Right cardiac atrium (tissue), 5 donors: ENCODE measurements around the gene METRN. TPM values are rescaled to one million over a fixed set of nuclear protein-coding genes. Genes with fewer than 3 reads are reported as not detected.

Source experiments
- ATAC-seq, 2 donors: fragments of 200-7000 bp; cut with Tn5 transposase; one replicate each; pipeline versions ENCODE4 v1.8.0 to v1.9.1; 2020; ENCODE audit warnings: moderate library complexity in 2 of 2, mild to moderate bottlenecking in 1 of 2
- DNase-seq, 3 donors: peaks; one replicate each; pipeline ENCODE4 v3.0.0-alpha.2; 2020
- H3K27ac ChIP-seq: one replicate; pipeline ENCODE4 v1.5.1; 2013; ENCODE audit warnings: mild to moderate bottlenecking, low read length, control low read depth, moderate library complexity
- H3K27me3 ChIP-seq: one replicate; pipeline ENCODE4 v1.6.1; 2013; ENCODE audit not compliant: control insufficient read depth, insufficient read depth
- H3K4me1 ChIP-seq: one replicate; pipeline ENCODE4 v1.6.1; 2013; ENCODE audit warnings: low read length; ENCODE audit not compliant: control insufficient read depth, insufficient read depth
- H3K4me3 ChIP-seq: one replicate; pipeline ENCODE4 v1.5.1; 2013; ENCODE audit warnings: low read length, control low read depth
- H3K9me3 ChIP-seq: one replicate; pipeline ENCODE4 v1.6.1; 2013; ENCODE audit warnings: low read length; ENCODE audit not compliant: control insufficient read depth
- WGBS: extraction: QIAGEN DNeasy Blood & Tissue Kit; methylation state at CpG from one replicate; pipeline ENCODE4 v1.1.7; 2013; 5-methylcytosine and 5-hydroxymethylcytosine counted together
- intact Hi-C, 4 donors: fragments of 100-400 bp; cut with DNase I; formaldehyde crosslinking; loops; one replicate each; pipeline versions ENCODE4 v1.11.0 to v1.14.0; 2022 to 2023
- polyA plus RNA-seq: library from polyadenylated mRNA; stranded (reverse); fragments of 200-250 nt; gene quantifications from one replicate; pipeline ENCODE4 v1.2.3, GENCODE V29; 2013
- total RNA-seq, 4 donors: library from RNA; stranded (reverse); fragmentation: NEBNext Ultra II Directional; extraction: Animal tissue kit (Norgen Biotek cat#: 25700); gene quantifications; one replicate each; pipeline ENCODE4 v1.2.1, GENCODE V29; 2021
- donor health status: healthy with polysubstance abuse.
- donor health status: DM: no; HTN: yes; CAD: no.
- donor health status: DM: no; HTN: no; CAD: no.
- donor health status: DM: no; HTN: yes; CAD: no; lungs with severe emphysema.
- donor health status: DM: yes; HTN: yes; CAD: no.

Gene METRN
- total and polyA plus RNA-seq, 5 donors = 65.2 to 75.0 (median 68.2) TPM

DNA sequence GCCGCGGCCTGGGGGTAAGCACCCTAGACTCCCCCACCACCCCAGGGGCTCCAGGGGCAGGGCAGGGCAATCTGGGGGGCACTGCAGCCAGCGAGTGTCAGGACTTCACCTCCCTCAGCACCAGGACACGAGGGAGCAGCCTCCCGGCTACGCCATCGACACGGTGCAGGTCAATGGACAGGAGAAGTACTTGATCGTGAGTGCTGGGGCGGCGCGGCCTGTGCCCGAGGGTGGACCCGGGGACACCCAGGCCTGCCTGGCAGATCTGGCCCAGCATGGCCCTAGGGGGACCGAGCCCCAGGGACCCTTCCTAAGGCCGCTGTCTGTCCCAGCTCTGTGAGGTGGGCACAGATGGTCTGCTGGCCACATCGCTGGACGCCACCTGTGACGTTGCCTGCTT lies 42.5 kb upstream of the METRN start:
- no peak overlapping the region for H3K4me3 ChIP-seq
- DNase-seq (no peak), ATAC-seq (no peak)
- no peak overlapping the region for H3K27ac ChIP-seq
- H3K4me1 ChIP-seq = peaks cover 3% of the 10 kb centered on the region
- intact Hi-C loops = no loop called here
- H3K27me3 ChIP-seq = no peaks in the 10 kb centered on the region
- WGBS = 92% methylated on average over 19 of the region's 19 CpGs
- no peaks in the 10 kb centered on the region for H3K9me3 ChIP-seq

DNA sequence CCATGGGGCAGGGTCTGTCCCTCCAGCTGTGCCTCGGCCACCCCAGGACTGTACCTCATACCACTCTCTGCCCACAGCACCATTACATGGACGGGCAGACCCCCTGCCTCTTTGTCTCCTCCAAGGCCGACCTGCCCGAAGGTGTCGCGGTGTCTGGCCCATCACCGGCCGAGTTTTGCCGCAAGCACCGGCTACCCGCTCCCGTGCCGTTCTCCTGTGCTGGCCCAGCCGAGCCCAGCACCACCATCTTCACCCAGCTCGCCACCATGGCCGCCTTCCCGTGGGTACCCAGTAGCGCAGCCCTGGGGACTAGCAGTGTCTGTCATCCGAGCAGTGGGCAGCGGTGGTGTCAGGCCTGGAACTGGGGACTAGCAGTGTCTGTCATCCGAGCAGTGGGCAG lies 42.1 kb upstream of the METRN start:
- ATAC-seq = no peak
- no peaks in the 10 kb centered on the region for H3K9me3 ChIP-seq

DNA sequence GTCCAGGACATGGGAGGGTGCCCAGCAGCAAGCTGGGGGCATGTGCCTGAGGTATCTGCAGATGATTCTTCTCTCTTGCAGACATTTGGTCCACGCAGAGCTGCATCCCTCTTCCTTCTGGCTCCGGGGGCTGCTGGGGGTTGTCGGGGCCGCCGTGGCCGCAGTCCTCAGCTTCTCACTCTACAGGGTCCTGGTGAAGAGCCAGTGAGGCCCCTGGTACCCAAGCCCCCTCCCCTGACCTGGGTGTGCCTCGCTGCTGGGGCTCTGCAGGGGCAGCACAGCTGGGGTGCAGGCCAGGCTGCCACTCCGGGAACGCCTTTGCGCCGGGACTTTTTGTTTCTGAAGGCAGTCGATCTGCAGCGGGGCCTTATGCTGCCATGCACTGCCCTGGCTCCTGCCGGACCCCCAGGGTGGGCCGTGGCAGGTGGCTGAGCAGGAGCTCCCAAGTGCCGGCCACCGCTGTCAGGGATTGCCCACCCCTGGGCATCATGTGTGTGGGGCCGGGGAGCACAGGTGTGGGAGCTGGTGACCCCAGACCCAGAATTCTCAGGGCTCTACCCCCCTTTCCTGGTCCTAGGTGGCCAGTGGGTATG lies 41.4 kb upstream of the METRN start:
- no peak overlapping the region for H3K27ac ChIP-seq
- H3K27me3 ChIP-seq = no peaks in the 10 kb centered on the region
- 90% methylated on average over 18 of the region's 18 CpGs for WGBS
- DNase-seq (no peak), ATAC-seq (no peak)
- H3K4me1 ChIP-seq = peaks cover 3% of the 10 kb centered on the region
- H3K9me3 ChIP-seq = no peaks in the 10 kb centered on the region
- intact Hi-C loops = no loop called here
- H3K4me3 ChIP-seq = no peak overlapping the region

More for the DNA sequence above, 42.1 kb upstream of the METRN start:
- intact Hi-C loops = no loop called here
- H3K27ac ChIP-seq = no peak overlapping the region
- DNase-seq = no peak
- 94% methylated on average over 21 of the region's 21 CpGs for WGBS
- no peaks in the 10 kb centered on the region for H3K27me3 ChIP-seq
- no peak overlapping the region for H3K4me3 ChIP-seq
- H3K4me1 ChIP-seq = peaks cover 3% of the 10 kb centered on the region

DNA sequence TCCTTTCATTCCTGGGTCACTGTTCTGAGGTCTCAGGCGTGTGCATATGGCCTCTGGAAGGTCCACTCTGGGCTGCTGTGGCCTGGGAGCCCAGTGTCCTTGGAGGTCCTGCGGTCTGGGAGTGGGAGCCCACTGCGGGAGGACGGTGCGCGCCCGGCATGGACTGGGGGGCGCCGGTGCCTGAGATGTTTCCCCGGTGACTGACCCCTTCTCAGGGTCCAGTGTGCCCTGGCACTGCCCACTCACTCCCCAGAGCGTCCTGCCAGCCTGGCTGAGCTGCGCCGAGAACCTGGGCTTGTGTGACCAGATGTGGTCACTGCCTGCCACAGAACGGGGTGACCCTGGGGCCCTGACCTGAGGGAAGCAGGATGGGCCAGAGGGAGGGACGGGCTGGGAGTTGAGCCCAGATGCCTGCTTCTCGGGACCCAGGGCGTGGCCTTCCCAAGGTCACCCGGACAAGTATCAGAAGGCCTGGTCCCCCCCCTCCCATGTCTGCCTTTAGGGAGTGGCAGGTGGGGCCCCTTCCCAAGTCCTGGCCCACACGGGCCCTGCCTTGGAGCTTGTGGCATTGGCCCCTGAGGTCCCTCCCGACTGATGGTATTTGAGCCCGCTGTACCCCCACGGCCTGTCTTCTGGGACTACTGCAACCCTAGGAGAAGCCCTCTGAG lies 40.6 kb upstream of the METRN start:
- intact Hi-C loops = no loop called here
- Histone ChIP-seq H3K9me3 (no peaks in the 10 kb centered on the region), H3K27ac (no peak overlapping the region), H3K4me1 (no peaks in the 10 kb centered on the region), H3K4me3 (no peak overlapping the region), H3K27me3 (no peaks in the 10 kb centered on the region)
- ATAC-seq = no peak
- no peak for DNase-seq
- WGBS = 71% methylated on average over 22 of the region's 22 CpGs

DNA sequence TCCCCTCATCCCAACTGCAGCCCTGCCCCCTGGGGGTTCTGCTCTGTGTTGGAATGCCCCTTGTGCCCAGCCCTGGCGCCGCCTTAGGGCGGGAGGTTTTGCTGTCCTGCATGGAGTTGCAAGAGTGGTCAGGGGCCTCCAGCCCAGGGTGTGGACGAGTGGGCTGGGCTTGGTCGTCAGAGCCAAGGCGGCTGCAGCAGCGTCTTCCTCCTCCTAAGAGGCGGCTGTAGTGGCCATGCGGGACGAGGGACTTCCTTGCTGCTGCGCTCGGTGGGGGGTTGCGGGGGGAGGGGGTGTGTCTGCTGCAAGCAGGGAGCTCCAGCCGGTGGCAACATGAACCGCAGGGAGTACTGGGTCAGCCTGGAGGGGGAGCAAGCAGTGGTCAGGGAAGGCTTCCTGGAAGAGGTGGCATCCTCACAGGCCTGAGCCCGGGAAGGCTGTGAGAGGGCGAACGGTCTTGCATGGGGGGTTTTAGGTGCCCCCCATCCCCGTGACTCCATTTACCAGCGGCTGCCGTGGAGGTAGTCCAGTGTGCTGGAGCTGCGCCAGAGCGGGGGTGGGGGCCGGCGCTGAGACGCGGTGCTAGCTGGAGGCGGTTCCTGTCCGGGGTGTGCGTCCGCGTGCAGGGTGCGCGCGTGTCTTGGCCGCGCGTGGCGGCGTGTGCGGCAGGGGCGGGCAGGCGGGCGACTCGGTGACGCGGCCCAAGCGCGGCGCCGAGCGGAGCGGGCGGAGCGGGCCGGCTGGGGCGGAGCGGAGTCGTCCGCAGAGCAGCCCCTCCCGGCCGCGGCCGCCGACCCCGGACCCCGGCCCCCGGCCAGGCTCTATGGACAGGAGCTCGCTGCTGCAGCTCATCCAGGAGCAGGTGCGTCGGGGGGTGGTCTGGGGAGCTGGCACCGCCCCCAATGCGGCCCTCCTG lies 39.7 kb upstream of the METRN start, which contains the start of gene RHBDL1:
Gene RHBDL1 (plus strand): TSS at position 704 of the 916 bp plus-strand sequence. CDS start 120 bp downstream, at position 824.
- ATAC-seq (no peak), DNase-seq (peak in 1 of 3 donors; percentile 83)
- H3K27ac ChIP-seq = no peak within 1 kb of the TSS
- 2% methylated on average over 73 of the region's 73 CpGs for WGBS
- no peaks in the 10 kb centered on the region for H3K9me3 ChIP-seq
- H3K4me3 ChIP-seq = peak within 1 kb of the TSS; percentile 22
- no peaks in the 10 kb centered on the region for H3K4me1 ChIP-seq
- intact Hi-C loops = no loop called here
- H3K27me3 ChIP-seq = no peaks in the 10 kb centered on the region

DNA sequence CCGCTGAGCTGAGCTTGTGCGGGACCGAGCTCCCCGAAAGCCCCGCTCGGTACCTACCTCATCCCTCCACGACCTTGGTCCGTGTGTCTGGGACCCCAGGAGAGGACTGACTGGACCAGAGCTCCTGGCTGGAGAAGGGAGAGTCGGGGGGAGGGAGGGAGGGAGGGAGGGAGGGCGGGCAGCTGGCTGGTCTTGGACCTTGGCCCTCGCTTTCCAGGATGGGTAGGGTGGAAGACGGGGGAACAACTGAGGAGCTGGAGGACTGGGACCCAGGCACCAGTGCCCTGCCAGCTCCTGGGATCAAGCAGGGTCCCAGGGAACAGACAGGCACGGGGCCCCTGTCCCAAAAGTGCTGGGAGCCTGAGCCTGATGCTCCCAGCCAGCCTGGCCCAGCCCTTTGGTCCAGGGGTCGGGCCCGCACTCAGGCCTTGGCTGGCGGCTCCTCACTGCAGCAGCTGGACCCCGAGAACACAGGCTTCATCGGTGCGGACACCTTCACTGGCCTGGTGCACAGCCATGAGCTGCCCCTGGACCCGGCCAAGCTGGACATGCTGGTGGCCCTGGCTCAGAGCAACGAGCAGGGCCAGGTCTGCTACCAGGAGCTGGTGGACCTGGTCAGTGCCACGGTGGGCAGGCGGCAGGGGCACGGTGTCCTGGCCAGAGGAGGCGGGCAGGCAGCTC lies 38.9 kb upstream of the METRN start:
- ATAC-seq (no peak), DNase-seq (no peak)
- Histone ChIP-seq H3K4me1 (peaks cover under 1% of the 10 kb centered on the region), H3K4me3 (peak overlapping the region; percentile 22), H3K27me3 (no peaks in the 10 kb centered on the region), H3K9me3 (no peaks in the 10 kb centered on the region), H3K27ac (no peak overlapping the region)
- intact Hi-C loops = no loop called here
- WGBS = 42% methylated on average over 25 of the region's 25 CpGs

DNA sequence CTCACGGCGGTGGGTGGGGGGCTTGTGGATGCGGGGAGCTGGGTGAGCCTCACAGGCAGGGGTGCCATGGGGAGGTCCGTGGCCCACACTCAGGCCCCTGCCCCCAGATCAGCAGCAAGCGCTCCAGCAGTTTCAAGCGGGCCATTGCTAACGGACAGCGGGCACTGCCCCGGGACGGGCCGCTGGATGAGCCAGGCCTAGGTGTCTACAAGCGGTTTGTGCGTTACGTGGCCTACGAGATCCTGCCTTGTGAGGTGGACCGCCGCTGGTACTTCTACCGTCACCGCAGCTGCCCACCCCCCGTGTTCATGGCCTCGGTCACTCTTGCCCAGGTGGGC lies 38.4 kb upstream of the METRN start:
- intact Hi-C loops = no loop called here

DNA sequence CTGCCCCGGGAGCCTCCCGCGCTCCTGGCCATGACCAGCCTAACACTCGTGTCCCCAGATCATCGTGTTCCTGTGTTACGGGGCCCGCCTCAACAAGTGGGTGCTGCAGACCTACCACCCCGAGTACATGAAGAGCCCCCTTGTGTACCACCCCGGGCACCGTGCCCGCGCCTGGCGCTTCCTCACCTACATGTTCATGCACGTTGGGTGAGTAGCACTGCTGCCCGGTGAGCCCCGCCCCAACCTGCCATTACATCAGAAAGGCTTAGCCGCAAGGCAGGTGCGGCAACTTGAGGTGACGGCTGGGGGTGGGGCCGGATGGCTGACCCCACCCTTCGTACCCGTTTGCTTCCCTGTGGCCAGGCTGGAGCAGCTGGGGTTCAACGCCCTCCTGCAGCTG lies 38.0 kb upstream of the METRN start:
- intact Hi-C loops = no loop called here
- Histone ChIP-seq H3K27ac (no peak overlapping the region), H3K4me1 (peaks cover 7% of the 10 kb centered on the region), H3K4me3 (no peak overlapping the region), H3K27me3 (no peaks in the 10 kb centered on the region), H3K9me3 (no peaks in the 10 kb centered on the region)
- WGBS = 67% methylated on average over 23 of the region's 23 CpGs
- no peak for ATAC-seq
- DNase-seq = no peak

More for the DNA sequence above, 38.4 kb upstream of the METRN start:
- Histone ChIP-seq H3K4me3 (no peak overlapping the region), H3K4me1 (peaks cover 5% of the 10 kb centered on the region), H3K27me3 (no peaks in the 10 kb centered on the region), H3K27ac (no peak overlapping the region), H3K9me3 (no peaks in the 10 kb centered on the region)
- DNase-seq = no peak
- ATAC-seq = no peak
- 90% methylated on average over 21 of the region's 21 CpGs for WGBS

DNA sequence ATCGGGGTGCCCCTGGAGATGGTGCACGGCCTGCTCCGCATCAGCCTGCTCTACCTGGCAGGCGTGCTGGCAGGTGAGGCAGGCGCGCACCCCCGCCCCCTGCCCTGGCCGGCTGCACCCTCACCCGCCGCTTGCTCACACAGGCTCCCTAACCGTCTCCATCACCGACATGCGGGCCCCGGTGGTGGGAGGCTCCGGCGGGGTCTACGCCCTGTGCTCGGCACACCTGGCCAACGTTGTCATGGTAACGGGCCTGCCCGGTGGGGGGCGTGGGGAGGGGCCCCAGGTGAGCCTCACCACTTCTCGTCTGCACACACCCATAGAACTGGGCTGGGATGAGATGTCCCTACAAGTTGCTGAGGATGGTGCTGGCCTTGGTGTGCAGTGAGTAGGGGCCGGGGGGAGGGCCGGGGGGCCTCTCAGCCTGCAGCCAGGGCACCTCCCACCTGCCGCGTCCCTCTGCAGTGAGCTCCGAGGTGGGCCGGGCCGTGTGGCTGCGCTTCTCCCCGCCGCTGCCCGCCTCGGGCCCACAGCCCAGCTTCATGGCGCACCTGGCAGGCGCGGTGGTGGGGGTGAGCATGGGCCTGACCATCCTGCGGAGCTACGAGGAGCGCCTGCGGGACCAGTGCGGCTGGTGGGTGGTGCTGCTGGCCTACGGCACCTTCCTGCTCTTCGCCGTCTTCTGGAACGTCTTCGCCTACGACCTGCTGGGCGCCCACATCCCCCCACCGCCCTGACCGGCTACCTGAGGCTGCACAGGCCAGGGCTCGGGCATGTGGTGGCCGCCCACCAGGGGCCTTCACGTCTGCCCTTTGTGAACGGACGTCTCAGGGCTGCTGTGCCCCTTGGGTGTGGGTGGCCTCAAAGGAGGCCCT lies 37.4 kb upstream of the METRN start:
- intact Hi-C loops = no loop called here
- peaks cover 7% of the 10 kb centered on the region for H3K4me1 ChIP-seq
- no peak overlapping the region for H3K27ac ChIP-seq
- no peak for DNase-seq
- 56% methylated on average over 57 of the region's 57 CpGs for WGBS
- H3K4me3 ChIP-seq = no peak overlapping the region
- no peaks in the 10 kb centered on the region for H3K9me3 ChIP-seq
- ATAC-seq = no peak
- H3K27me3 ChIP-seq = no peaks in the 10 kb centered on the region

DNA sequence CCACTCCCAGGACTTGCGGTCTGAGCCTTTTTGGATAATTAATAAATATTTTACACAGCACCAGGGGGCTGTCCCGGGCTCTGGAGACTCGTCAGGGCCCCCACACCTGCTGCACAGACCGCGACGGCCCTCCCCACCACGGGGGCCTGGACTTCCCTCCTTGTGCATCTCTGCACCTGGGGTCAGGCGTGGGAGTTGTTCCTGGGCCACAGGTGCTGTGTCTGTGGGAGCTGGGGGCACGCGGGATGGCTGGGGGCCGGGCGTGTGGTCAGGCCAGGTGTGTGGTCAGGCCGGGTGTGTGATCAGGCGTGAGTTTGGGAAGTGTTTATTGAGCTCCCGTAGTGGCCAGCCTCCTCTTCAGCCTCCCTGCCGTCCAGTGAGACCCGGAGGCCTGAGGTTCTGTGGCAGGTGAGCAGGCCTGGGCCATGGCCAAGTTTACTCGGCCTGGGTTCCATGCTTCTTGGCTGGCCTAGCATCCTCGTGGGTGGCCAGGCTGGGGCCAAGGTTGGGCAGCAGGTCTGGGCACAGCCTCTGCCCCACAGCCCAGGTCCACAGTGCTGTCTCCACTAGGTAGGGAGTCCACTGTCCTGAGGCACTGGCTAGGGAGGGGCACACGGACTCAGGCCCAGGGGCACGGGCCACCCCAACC lies 36.6 kb upstream of the METRN start:
- no peak for ATAC-seq
- no peak overlapping the region for H3K27ac ChIP-seq
- no peak overlapping the region for H3K4me3 ChIP-seq
- no peaks in the 10 kb centered on the region for H3K27me3 ChIP-seq
- DNase-seq = no peak
- intact Hi-C loops = no loop called here
- WGBS = 80% methylated on average over 21 of the region's 21 CpGs
- H3K4me1 ChIP-seq = peaks cover 7% of the 10 kb centered on the region
- H3K9me3 ChIP-seq = no peaks in the 10 kb centered on the region
